IMR-90 (cell line): Measurements from ENCODE around the gene NAA50. TPM values are rescaled to one million over a fixed set of nuclear protein-coding genes. Genes with fewer than 3 reads are reported as not detected.

Source experiments
- ATAC-seq: fragments of 200-7000 bp; cut with Tn5 transposase; 2 replicates; pipeline ENCODE4 v1.9.1; 2020; ENCODE audit warnings: low read depth, mild to moderate bottlenecking, moderate library complexity
- BruUV-seq: library from RNA; stranded (reverse); fragments of 400-500 nt; replicated peaks from 2 replicates; lab custom pipeline; 2021; lab: Mats Ljungman, UMichigan
- CTCF ChIA-PET: fragments of 300-600 bp; formaldehyde crosslinking; extraction: SDS; loops from one replicate; lab custom pipeline; 2021; ENCODE audit warnings: antibody characterized with exemption; lab: Yijun Ruan, JAX
- POLR2A ChIA-PET: fragments of 300-600 bp; sonication (Branson Sonifier 250); formaldehyde crosslinking; loops from one replicate; lab custom pipeline; 2022; ENCODE audit warnings: antibody characterized with exemption; ENCODE audit not compliant: unreplicated experiment; lab: Charles Lee
- DNase-seq: peaks from one replicate; pipeline ENCODE4 v3.0.0; 2013
- H2AFZ ChIP-seq: replicated peaks from 2 replicates; pipeline ENCODE3; 2013; ENCODE audit warnings: low read length, mild to moderate bottlenecking; ENCODE audit not compliant: poor library complexity
- H2AK5ac ChIP-seq: 2 replicates; pipeline ENCODE4 v1.6.1; 2013; ENCODE audit warnings: low read depth, low read length, inconsistent platforms
- H2AK9ac ChIP-seq: replicated peaks from 2 replicates; pipeline ENCODE3; 2013; ENCODE audit warnings: mild to moderate bottlenecking, low read depth, low read length, moderate library complexity; ENCODE audit not compliant: poor library complexity
- H2BK120ac ChIP-seq: 2 replicates; pipeline ENCODE4 v1.6.1; 2013; ENCODE audit warnings: low read depth, low read length, inconsistent platforms
- H2BK15ac ChIP-seq: 3 replicates; pipeline ENCODE4 v1.6.1; 2013; ENCODE audit warnings: low read depth, low read length, inconsistent platforms
- H2BK20ac ChIP-seq: 2 replicates; pipeline ENCODE4 v1.6.1; 2013; ENCODE audit warnings: low read depth, mild to moderate bottlenecking, inconsistent platforms, low read length, moderate library complexity
- H2BK5ac ChIP-seq: 2 replicates; pipeline ENCODE4 v1.6.1; 2013; ENCODE audit warnings: mild to moderate bottlenecking, low read depth, low read length, inconsistent platforms; ENCODE audit not compliant: poor library complexity, severe bottlenecking
- H3K14ac ChIP-seq: replicated peaks from 2 replicates; pipeline ENCODE4 v1.6.1; 2013; ENCODE audit warnings: low read depth, low read length, inconsistent platforms
- H3K18ac ChIP-seq: 2 replicates; pipeline ENCODE4 v1.6.1; 2013; ENCODE audit warnings: low read depth, low read length, control low read depth
- H3K23ac ChIP-seq: 2 replicates; pipeline ENCODE4 v1.6.1; 2013; ENCODE audit warnings: low read depth, low read length, inconsistent platforms
- H3K27ac ChIP-seq: 2 replicates; pipeline ENCODE4 v1.5.1; 2013; ENCODE audit warnings: mild to moderate bottlenecking, control low read depth, low read length; ENCODE audit not compliant: insufficient read depth
- H3K27me3 ChIP-seq: 2 replicates; pipeline ENCODE4 v1.6.1; 2013; ENCODE audit warnings: low read length; ENCODE audit not compliant: control insufficient read depth, insufficient read depth
- H3K36me3 ChIP-seq: 2 replicates; pipeline ENCODE4 v1.6.1; 2013; ENCODE audit warnings: low read length, mixed read lengths; ENCODE audit not compliant: control insufficient read depth, insufficient read depth
- H3K4ac ChIP-seq: 2 replicates; pipeline ENCODE4 v1.6.1; 2013; ENCODE audit warnings: low read depth, low read length, inconsistent platforms
- H3K4me1 ChIP-seq: 2 replicates; pipeline ENCODE4 v1.6.1; 2013; ENCODE audit warnings: low read length, mixed read lengths; ENCODE audit not compliant: control insufficient read depth, insufficient read depth
- H3K4me2 ChIP-seq: 2 replicates; pipeline ENCODE4 v1.6.1; 2013; ENCODE audit warnings: low read depth, mild to moderate bottlenecking, control low read depth, low read length, moderate library complexity
- H3K4me3 ChIP-seq: 2 replicates; pipeline ENCODE4 v1.5.1; 2013; ENCODE audit warnings: low read depth, mild to moderate bottlenecking, control low read depth, low read length, moderate library complexity; ENCODE audit not compliant: insufficient read depth
- H3K56ac ChIP-seq: 2 replicates; pipeline ENCODE4 v1.6.1; 2013; ENCODE audit warnings: low read length, inconsistent platforms; ENCODE audit not compliant: insufficient read depth; ENCODE audit errors: extremely low read depth
- H3K79me1 ChIP-seq, 2 experiments: 2 replicates each; pipeline ENCODE4 v1.6.1; 2013; ENCODE audit warnings: low read length in 2 of 2, inconsistent platforms in 1 of 2, low read depth in 1 of 2
- H3K9ac ChIP-seq: 2 replicates; pipeline ENCODE4 v1.6.1; 2013; ENCODE audit warnings: low read depth, low read length, control low read depth
- H3K9me1 ChIP-seq: 2 replicates; pipeline ENCODE4 v1.6.1; 2013; ENCODE audit warnings: low read length, inconsistent platforms; ENCODE audit not compliant: insufficient read depth
- H3K9me3 ChIP-seq: 2 replicates; pipeline ENCODE4 v1.6.1; 2013; ENCODE audit warnings: low read length; ENCODE audit not compliant: control insufficient read depth, insufficient read depth
- H4K20me1 ChIP-seq: 2 replicates; pipeline ENCODE4 v1.6.1; 2013; ENCODE audit warnings: low read length, inconsistent platforms; ENCODE audit not compliant: insufficient read depth
- H4K5ac ChIP-seq: 2 replicates; pipeline ENCODE4 v1.6.1; 2013; ENCODE audit warnings: mild to moderate bottlenecking, low read depth, low read length, control low read depth
- H4K8ac ChIP-seq, 2 experiments: 2 replicates each; pipeline ENCODE4 v1.6.1; 2013; ENCODE audit warnings: low read depth in 2 of 2, low read length in 2 of 2, control low read depth in 1 of 2, inconsistent platforms in 1 of 2
- H4K91ac ChIP-seq: 2 replicates; pipeline ENCODE4 v1.6.1; 2013; ENCODE audit warnings: low read depth, low read length, inconsistent platforms; ENCODE audit not compliant: insufficient read depth
- BHLHE40 ChIP-seq: fragments of 150-350 bp; IDR thresholded peaks from 2 replicates; pipeline ENCODE4 v1.6.1; 2016; ENCODE audit warnings: mild to moderate bottlenecking, low read depth, low read length
- CEBPB ChIP-seq: IDR thresholded peaks from 2 replicates; pipeline ENCODE4 v1.6.1; 2012; ENCODE audit warnings: low read depth, low read length, improper control_type of control experiment
- CHD1 ChIP-seq: IDR thresholded peaks from 2 replicates; pipeline ENCODE4 v1.6.1; 2012; ENCODE audit warnings: low read depth, low read length, improper control_type of control experiment
- CTCF ChIP-seq: conservative IDR thresholded peaks from 2 replicates; pipeline ENCODE4 v1.5.1; 2012; ENCODE audit warnings: mild to moderate bottlenecking, low read depth, low read length, improper control_type of control experiment
- FOS ChIP-seq: fragments of 150-350 bp; IDR thresholded peaks from 2 replicates; pipeline ENCODE4 v1.6.1; 2016; ENCODE audit warnings: low read depth, low read length
- MAFK ChIP-seq: IDR thresholded peaks from 2 replicates; pipeline ENCODE4 v1.6.1; 2012; ENCODE audit warnings: low read depth, low read length, improper control_type of control experiment
- MAZ ChIP-seq: IDR thresholded peaks from 2 replicates; pipeline ENCODE4 v1.6.1; 2012; ENCODE audit warnings: low read depth, mild to moderate bottlenecking, low read length, improper control_type of control experiment, moderate library complexity, borderline replicate concordance
- MXI1 ChIP-seq: IDR thresholded peaks from 2 replicates; pipeline ENCODE4 v1.6.1; 2012; ENCODE audit warnings: low read depth, mild to moderate bottlenecking, low read length, moderate library complexity, borderline replicate concordance
- NFE2L2 ChIP-seq: fragments of 150-350 bp; IDR thresholded peaks from 2 replicates; pipeline ENCODE4 v1.6.1; 2016; ENCODE audit warnings: low read depth, mild to moderate bottlenecking, low read length
- POLR2A ChIP-seq: IDR thresholded peaks from 2 replicates; pipeline ENCODE4 v1.6.1; 2012; ENCODE audit warnings: mild to moderate bottlenecking, low read depth, low read length
- RAD21 ChIP-seq: IDR thresholded peaks from 2 replicates; pipeline ENCODE4 v1.6.1; 2012; ENCODE audit warnings: low read length, improper control_type of control experiment
- RCOR1 ChIP-seq: IDR thresholded peaks from 2 replicates; pipeline ENCODE4 v1.6.1; 2012; ENCODE audit warnings: mild to moderate bottlenecking, low read length, improper control_type of control experiment; ENCODE audit not compliant: insufficient replicate concordance
- RFX5 ChIP-seq: IDR thresholded peaks from 2 replicates; pipeline ENCODE4 v1.8.0; 2012; ENCODE audit warnings: low read depth, mild to moderate bottlenecking, low read length, moderate library complexity
- SMC3 ChIP-seq: fragments of 150-350 bp; IDR thresholded peaks from 2 replicates; pipeline ENCODE4 v1.6.1; 2016; ENCODE audit warnings: low read depth, mild to moderate bottlenecking, antibody characterized with exemption, low read length, moderate library complexity
- USF2 ChIP-seq: fragments of 150-350 bp; IDR thresholded peaks from 2 replicates; pipeline ENCODE4 v1.6.1; 2017; ENCODE audit warnings: mild to moderate bottlenecking, antibody characterized with exemption, low read length, low read depth
- WGBS, 2 experiments: methylation state at CpG; one replicate each; pipeline versions ENCODE4 v1.1.5 to v1.1.7; 2013; ENCODE audit warnings: missing lambda C conversion rate in 2 of 2; ENCODE audit not compliant: insufficient read length in 1 of 2; ENCODE audit errors: extremely low coverage in 2 of 2; 5-methylcytosine and 5-hydroxymethylcytosine counted together
- dilution Hi-C: fragments of 300-500 bp; cut with HindIII; formaldehyde crosslinking; loops from one replicate; pipeline ENCODE4 v1.14.3; 2018; ENCODE audit warnings: low sequenced_read_pairs; ENCODE audit not compliant: unreplicated experiment
- in situ Hi-C: fragments of 300-500 bp; cut with MboI; formaldehyde crosslinking; loops from 3 replicates; pipeline ENCODE4 v1.14.3; 2019; ENCODE audit warnings: low sequenced_read_pairs, inconsistent platforms, mixed read lengths
- intact Hi-C: fragments of 100-400 bp; cut with micrococcal nuclease; formaldehyde crosslinking; loops from 2 replicates; pipeline ENCODE4 v1.10.0; 2022
- polyA plus RNA-seq, 3 experiments: library from polyadenylated mRNA; depleted of rRNA; stranded (reverse); fragments of >200 nt; gene quantifications; 2 replicates each; pipeline ENCODE4 v1.2.3, GENCODE V29; 2012; ENCODE audit warnings: low replicate concordance in 1 of 3
- total RNA-seq: library from RNA; depleted of rRNA; stranded (reverse); fragments of >200 nt; gene quantifications from 2 replicates; pipeline ENCODE4 v1.2.3, GENCODE V29; 2012
- TF ChIP-seq, protein P1 (sequence below): fragments of 150-350 bp; IDR thresholded peaks from 2 replicates; pipeline ENCODE4 v1.6.1; 2016; ENCODE audit warnings: low read depth, mild to moderate bottlenecking, low read length, moderate library complexity, borderline replicate concordance

The NAA50 gene
- total and polyA plus RNA-seq, 2 of the 4 experiments (the other 2 are of a cell fraction): 42.4 to 125 TPM

DNA sequence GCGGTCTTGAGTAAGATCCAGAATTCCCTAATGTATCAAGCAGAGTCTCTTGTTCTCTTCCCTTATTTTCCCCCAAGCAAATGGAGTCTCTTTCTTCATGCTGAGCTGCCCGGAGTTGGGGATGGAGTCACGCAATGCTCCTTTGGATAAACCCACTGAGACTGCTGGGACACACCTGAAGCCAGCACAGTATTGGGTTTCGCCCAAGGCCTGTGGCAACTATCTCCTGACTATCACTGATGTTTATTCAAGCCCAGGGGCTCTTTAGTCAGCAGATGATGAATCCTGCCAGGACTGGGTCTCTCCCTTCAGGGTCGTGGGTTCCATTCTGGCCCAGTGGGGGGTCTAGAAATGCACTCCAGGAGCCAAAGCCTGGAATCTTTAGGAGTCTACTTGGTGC, 60.9 kb downstream of the NAA50 start:
- peaks cover 16 to 32% of the 10 kb centered on the region in 2 experiments for H3K79me1 ChIP-seq
- intact Hi-C loops: no loop called here
- DNase-seq: no peak
- no peak for ATAC-seq
- H2AK5ac ChIP-seq: no peak overlapping the region
- H3K27ac ChIP-seq: no peak overlapping the region; the same call in 1 of the 2 replicates
- no peaks in the 10 kb centered on the region for H3K27me3 ChIP-seq
- no peak overlapping the region for H3K4me2 ChIP-seq
- peaks cover 7% of the 10 kb centered on the region for H3K9me1 ChIP-seq
- H3K23ac ChIP-seq: no peak overlapping the region
- H2AFZ ChIP-seq: no peak overlapping the region
- no peak overlapping the region for H2BK5ac ChIP-seq
- H4K20me1 ChIP-seq: peaks cover 10% of the 10 kb centered on the region; the same call in 1 of the 2 replicates
- no peak overlapping the region for H3K4ac ChIP-seq
- TF ChIP-seq USF2: no peak
- TF ChIP-seq BHLHE40: no peak
- TF ChIP-seq FOS: no peak
- TF ChIP-seq SMC3: no peak
- TF ChIP-seq MXI1: no peak
- no peak for TF ChIP-seq CHD1
- TF ChIP-seq CTCF: no peak
- TF ChIP-seq, protein P1, sequence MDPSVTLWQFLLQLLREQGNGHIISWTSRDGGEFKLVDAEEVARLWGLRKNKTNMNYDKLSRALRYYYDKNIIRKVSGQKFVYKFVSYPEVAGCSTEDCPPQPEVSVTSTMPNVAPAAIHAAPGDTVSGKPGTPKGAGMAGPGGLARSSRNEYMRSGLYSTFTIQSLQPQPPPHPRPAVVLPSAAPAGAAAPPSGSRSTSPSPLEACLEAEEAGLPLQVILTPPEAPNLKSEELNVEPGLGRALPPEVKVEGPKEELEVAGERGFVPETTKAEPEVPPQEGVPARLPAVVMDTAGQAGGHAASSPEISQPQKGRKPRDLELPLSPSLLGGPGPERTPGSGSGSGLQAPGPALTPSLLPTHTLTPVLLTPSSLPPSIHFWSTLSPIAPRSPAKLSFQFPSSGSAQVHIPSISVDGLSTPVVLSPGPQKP: no peak
- no peak for TF ChIP-seq POLR2A
- no peak for TF ChIP-seq NFE2L2
- no peak for TF ChIP-seq RFX5
- no peak for TF ChIP-seq MAFK
- TF ChIP-seq RCOR1: no peak
- no peak for TF ChIP-seq CEBPB
- no peak for TF ChIP-seq RAD21
- no peak for TF ChIP-seq MAZ
- ChIA-PET CTCF (interaction anchor here (1.1 kb wide), 1 partner anchor 9 kb away, joined by 3 read pairs; no protein-coding TSS in a partner anchor), POLR2A (no interaction called here)
- no peak overlapping the region for H2AK9ac ChIP-seq
- H4K5ac ChIP-seq: no peak overlapping the region
- no peak overlapping the region for H3K56ac ChIP-seq
- dilution Hi-C loops: no loop called here
- H2BK15ac ChIP-seq: no peak overlapping the region
- in situ Hi-C loops: no loop called here
- 100% methylated on average over 3 of the region's 5 CpGs; no CpG with 5 or more reads in 1 of the 2 experiments for WGBS, 2 experiments
- no peak overlapping the region for H3K4me3 ChIP-seq
- peaks cover 12% of the 10 kb centered on the region for H3K4me1 ChIP-seq
- H3K14ac ChIP-seq: no peak overlapping the region
- H4K8ac ChIP-seq: no peak overlapping the region
- no peak overlapping the region for H2BK20ac ChIP-seq
- no peak overlapping the region for H4K91ac ChIP-seq
- no peak overlapping the region for H2BK120ac ChIP-seq
- BruUV-seq: no TSS peak
- H3K36me3 ChIP-seq: peaks cover 2% of the 10 kb centered on the region; the same call in 1 of the 2 replicates
- peak overlapping the region; percentile 30 for H3K18ac ChIP-seq
- H3K9ac ChIP-seq: no peak overlapping the region
- peaks cover 1% of the 10 kb centered on the region; the same call in 1 of the 2 replicates for H3K9me3 ChIP-seq
